Liver (tissue), 3 donors: ENCODE results near the gene ACACB.

Source experiments
- ATF3 ChIP-seq: IDR thresholded peaks from 2 replicates; pipeline ENCODE4 v1.6.1; 2016; ENCODE audit warnings: antibody characterized with exemption
- CTCF ChIP-seq: fragments of 150-350 bp; IDR thresholded peaks from 2 replicates; pipeline ENCODE4 v1.5.1; 2017; ENCODE audit warnings: improper control_type of control experiment, low read depth, low read length; ENCODE audit not compliant: missing input control
- EGR1 ChIP-seq, 2 donors: IDR thresholded peaks; 2 replicates each; pipeline ENCODE4 v1.6.1; 2016 to 2018; ENCODE audit warnings: antibody characterized with exemption in 2 of 2, low read depth in 2 of 2
- FOXA1 ChIP-seq: IDR thresholded peaks from 2 replicates; pipeline ENCODE4 v1.6.1; 2016; ENCODE audit warnings: antibody characterized with exemption
- FOXA2 ChIP-seq: IDR thresholded peaks from 2 replicates; pipeline ENCODE4 v1.6.1; 2016; ENCODE audit warnings: antibody characterized with exemption
- JUND ChIP-seq, 2 donors: IDR thresholded peaks; 2 replicates each; pipeline ENCODE4 v1.6.1; 2016; ENCODE audit warnings: antibody characterized with exemption in 2 of 2
- MAX ChIP-seq: IDR thresholded peaks from 2 replicates; pipeline ENCODE4 v1.6.1; 2016; ENCODE audit warnings: antibody characterized with exemption
- RAD21 ChIP-seq, 2 donors: IDR thresholded peaks; 2 replicates each; pipeline ENCODE4 v1.6.1; 2016; ENCODE audit warnings: antibody characterized with exemption in 2 of 2, mild to moderate bottlenecking in 2 of 2
- REST ChIP-seq: IDR thresholded peaks from 2 replicates; pipeline ENCODE4 v1.6.1; 2016; ENCODE audit warnings: antibody characterized with exemption, mild to moderate bottlenecking
- RXRA ChIP-seq, 2 donors: IDR thresholded peaks; 2 replicates each; pipeline ENCODE4 v1.6.1; 2017 to 2018; ENCODE audit warnings: antibody characterized with exemption in 2 of 2, mild to moderate bottlenecking in 1 of 2
- SP1 ChIP-seq: IDR thresholded peaks from 2 replicates; pipeline ENCODE4 v1.6.1; 2018; ENCODE audit warnings: antibody characterized with exemption, mild to moderate bottlenecking
- TAF1 ChIP-seq: conservative IDR thresholded peaks from 2 replicates; pipeline ENCODE4 v1.6.1; 2016; ENCODE audit warnings: antibody characterized with exemption, mild to moderate bottlenecking
- YY1 ChIP-seq: IDR thresholded peaks from 2 replicates; pipeline ENCODE4 v1.6.1; 2016; ENCODE audit warnings: antibody characterized with exemption, mild to moderate bottlenecking
- ZBTB33 ChIP-seq: IDR thresholded peaks from 2 replicates; pipeline ENCODE4 v1.6.1; 2016; ENCODE audit warnings: antibody characterized with exemption
- donor health status: healthy.
- donor health status: healthy.

GRCh38 chr12:109105176-109105575 is 11.2 kb upstream of the ACACB start:
- TF ChIP-seq CTCF, result no peak
- no peak for TF ChIP-seq TAF1
- TF ChIP-seq REST, result no peak
- TF ChIP-seq JUND (IDR thresholded peaks at IDR 0.05), result no peak
- TF ChIP-seq FOXA1, result no peak
- no peak for TF ChIP-seq EGR1 (IDR thresholded peaks at IDR 0.05; ENCODE audit: low read depth in 2 of 2)
- no peak for TF ChIP-seq RAD21 (IDR thresholded peaks at IDR 0.05)
- TF ChIP-seq RXRA (IDR thresholded peaks at IDR 0.05), result no peak
- TF ChIP-seq SP1, result no peak
- no peak for TF ChIP-seq YY1
- no peak for TF ChIP-seq MAX
- no peak for TF ChIP-seq ATF3
- no peak for TF ChIP-seq FOXA2
- no peak for TF ChIP-seq ZBTB33
